22Rv1 (cell line): ENCODE data around the gene ARHGEF5.
"Not testable (repeated sequence)": the region's sequence is repeated elsewhere in the genome, so short reads cannot be mapped to it uniquely, and the experiment has no call there.

Experiments used
- ZFX ChIP-seq: fragments of 450-650 bp; IDR thresholded peaks from 2 replicates; pipeline ENCODE4 v1.6.1; 2017; ENCODE audit warnings: antibody characterized with exemption, borderline replicate concordance
- TF ChIP-seq, protein P1 (sequence below): fragments of 450-650 bp; IDR thresholded peaks from 2 replicates; pipeline ENCODE4 v1.5.1; 2017; ENCODE audit warnings: mild to moderate bottlenecking

DNA sequence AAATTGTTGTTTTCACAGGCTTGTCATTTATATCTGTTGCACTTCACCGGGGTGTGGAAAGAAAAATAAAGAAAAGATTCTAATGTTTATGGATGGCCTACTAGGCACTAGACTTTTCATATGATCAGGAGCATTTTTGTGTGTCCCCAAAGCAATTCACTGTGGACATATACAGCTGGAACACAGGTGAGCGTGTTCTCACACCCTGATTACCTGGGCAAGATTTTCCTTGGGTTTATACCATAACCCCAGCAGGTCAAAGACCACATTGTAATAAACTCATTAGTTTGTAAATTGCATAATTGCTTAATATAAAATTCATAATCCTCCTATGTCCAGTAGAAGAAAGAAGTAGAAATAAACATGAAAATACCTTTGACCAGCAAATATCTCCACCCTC is 44.0 kb upstream of the ARHGEF5 start:
- TF ChIP-seq, protein P1, sequence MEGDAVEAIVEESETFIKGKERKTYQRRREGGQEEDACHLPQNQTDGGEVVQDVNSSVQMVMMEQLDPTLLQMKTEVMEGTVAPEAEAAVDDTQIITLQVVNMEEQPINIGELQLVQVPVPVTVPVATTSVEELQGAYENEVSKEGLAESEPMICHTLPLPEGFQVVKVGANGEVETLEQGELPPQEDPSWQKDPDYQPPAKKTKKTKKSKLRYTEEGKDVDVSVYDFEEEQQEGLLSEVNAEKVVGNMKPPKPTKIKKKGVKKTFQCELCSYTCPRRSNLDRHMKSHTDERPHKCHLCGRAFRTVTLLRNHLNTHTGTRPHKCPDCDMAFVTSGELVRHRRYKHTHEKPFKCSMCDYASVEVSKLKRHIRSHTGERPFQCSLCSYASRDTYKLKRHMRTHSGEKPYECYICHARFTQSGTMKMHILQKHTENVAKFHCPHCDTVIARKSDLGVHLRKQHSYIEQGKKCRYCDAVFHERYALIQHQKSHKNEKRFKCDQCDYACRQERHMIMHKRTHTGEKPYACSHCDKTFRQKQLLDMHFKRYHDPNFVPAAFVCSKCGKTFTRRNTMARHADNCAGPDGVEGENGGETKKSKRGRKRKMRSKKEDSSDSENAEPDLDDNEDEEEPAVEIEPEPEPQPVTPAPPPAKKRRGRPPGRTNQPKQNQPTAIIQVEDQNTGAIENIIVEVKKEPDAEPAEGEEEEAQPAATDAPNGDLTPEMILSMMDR: not testable (repeated sequence)
- TF ChIP-seq ZFX: not testable (repeated sequence)
